ENCODE measurements around the gene SACM1L. TPM values are rescaled to one million over a fixed set of nuclear protein-coding genes. Genes with fewer than 3 reads are reported as not detected.

Gene SACM1L
- total and polyA plus RNA-seq, 2 of the 13 experiments (the other 11 are each of a cell fraction or from before 2014, with no cell fraction given): 15.1 to 27.8 TPM

DNA sequence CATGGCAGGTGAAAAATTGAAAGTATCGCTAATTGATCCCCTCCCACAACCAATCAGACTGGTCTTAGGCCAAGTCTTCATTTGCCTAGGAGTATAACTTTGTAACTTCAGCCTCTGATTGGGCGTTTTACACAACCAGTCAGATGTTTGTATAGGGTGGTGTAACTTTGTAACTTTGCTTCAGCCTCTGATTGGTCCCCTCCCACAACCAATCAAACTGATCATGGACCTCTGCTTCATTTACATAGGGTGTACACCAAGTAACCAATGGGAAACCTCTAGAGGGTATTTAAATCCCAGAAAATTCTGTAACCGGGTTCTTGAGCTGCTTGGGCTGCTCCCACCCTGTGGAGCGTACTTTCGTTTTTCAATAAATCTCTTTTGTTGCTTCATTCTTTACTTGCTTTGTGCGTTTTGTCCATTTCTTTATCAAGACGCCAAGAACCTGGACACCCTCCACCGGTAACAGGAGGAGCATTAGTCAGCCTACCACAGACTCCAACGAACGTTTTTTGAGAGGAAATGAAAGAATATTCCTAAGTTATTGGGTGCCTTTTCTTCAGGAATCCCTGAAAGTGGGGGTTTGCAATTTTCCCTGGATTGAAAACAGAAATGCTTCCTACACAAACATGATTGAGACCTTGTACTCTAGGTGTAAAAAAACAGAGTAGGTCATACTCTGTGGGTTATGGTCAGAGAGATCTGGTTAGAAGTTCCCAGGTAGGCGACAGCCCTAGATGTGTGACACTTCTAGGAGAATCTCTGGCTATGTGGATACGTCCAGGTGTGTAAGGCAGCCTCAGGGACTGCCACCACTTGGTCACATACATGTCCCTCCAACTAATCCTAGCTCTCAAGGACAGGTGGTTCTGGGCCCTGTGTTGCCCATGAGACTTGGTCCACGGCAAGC, 5.5 kb upstream of the SACM1L start (continued):
- TF ChIP-seq, protein P1, sequence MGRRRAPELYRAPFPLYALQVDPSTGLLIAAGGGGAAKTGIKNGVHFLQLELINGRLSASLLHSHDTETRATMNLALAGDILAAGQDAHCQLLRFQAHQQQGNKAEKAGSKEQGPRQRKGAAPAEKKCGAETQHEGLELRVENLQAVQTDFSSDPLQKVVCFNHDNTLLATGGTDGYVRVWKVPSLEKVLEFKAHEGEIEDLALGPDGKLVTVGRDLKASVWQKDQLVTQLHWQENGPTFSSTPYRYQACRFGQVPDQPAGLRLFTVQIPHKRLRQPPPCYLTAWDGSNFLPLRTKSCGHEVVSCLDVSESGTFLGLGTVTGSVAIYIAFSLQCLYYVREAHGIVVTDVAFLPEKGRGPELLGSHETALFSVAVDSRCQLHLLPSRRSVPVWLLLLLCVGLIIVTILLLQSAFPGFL (CRISPR knock-in tag; IDR thresholded peaks at IDR 0.05): no peak
- no peak for TF ChIP-seq YEATS2 (CRISPR knock-in tag; IDR thresholded peaks at IDR 0.05; ENCODE audit: borderline replicate concordance)
- no peak for TF ChIP-seq ZNF614 (CRISPR knock-in tag; IDR thresholded peaks at IDR 0.05; ENCODE audit: borderline replicate concordance)
- TF ChIP-seq ZNF652 (CRISPR knock-in tag; IDR thresholded peaks at IDR 0.05; ENCODE audit: borderline replicate concordance, low read depth): no peak
- TF ChIP-seq FOXJ3 (CRISPR knock-in tag; IDR thresholded peaks at IDR 0.05; ENCODE audit: borderline replicate concordance): no peak
- no peak for TF ChIP-seq RFX3 (CRISPR knock-in tag; IDR thresholded peaks at IDR 0.05)
- no peak for TF ChIP-seq ZNF670 (CRISPR knock-in tag; IDR thresholded peaks at IDR 0.05; ENCODE audit: borderline replicate concordance)
- TF ChIP-seq TARDBP (CRISPR knock-in tag; IDR thresholded peaks at IDR 0.05): 0 out of 2 replicates have a peak, but pooled peaks have one; percentile 18
- no peak for TF ChIP-seq ZC3H4 (CRISPR knock-in tag; IDR thresholded peaks at IDR 0.05; ENCODE audit: borderline replicate concordance)
- TF ChIP-seq PAWR (CRISPR knock-in tag; IDR thresholded peaks at IDR 0.05; ENCODE audit: borderline replicate concordance): no peak
- TF ChIP-seq SALL1 (CRISPR knock-in tag; IDR thresholded peaks at IDR 0.05): peak; percentile 35; the same call in 1 of the 2 replicates
- TF ChIP-seq ETV6 (CRISPR knock-in tag; conservative IDR thresholded peaks at IDR 0.05): no peak
- TF ChIP-seq EHMT2 (IDR thresholded peaks at IDR 0.05; ENCODE audit: borderline replicate concordance, low read depth, low read length): no peak
- no peak for TF ChIP-seq ZNF549 (CRISPR knock-in tag; IDR thresholded peaks at IDR 0.05)
- no peak for TF ChIP-seq ZNF33A (CRISPR knock-in tag; IDR thresholded peaks at IDR 0.05; ENCODE audit: borderline replicate concordance)
- TF ChIP-seq REXO4 (CRISPR knock-in tag; IDR thresholded peaks at IDR 0.05; ENCODE audit: borderline replicate concordance): no peak
- no peak for TF ChIP-seq ZNF607 (CRISPR knock-in tag; IDR thresholded peaks at IDR 0.05; ENCODE audit: borderline replicate concordance)
- no peak for TF ChIP-seq SATB2 (CRISPR knock-in tag; IDR thresholded peaks at IDR 0.05)
- no peak for TF ChIP-seq FOXO4 (CRISPR knock-in tag; conservative IDR thresholded peaks at IDR 0.05)
- TF ChIP-seq ZNF598 (CRISPR knock-in tag; IDR thresholded peaks at IDR 0.05; ENCODE audit: borderline replicate concordance): no peak
- TF ChIP-seq ZBTB8A (CRISPR knock-in tag; IDR thresholded peaks at IDR 0.05; ENCODE audit: borderline replicate concordance, low read depth): no peak
- TF ChIP-seq NFE2 (CRISPR knock-in tag; IDR thresholded peaks at IDR 0.05): no peak
- TF ChIP-seq ZNF282 (IDR thresholded peaks at IDR 0.05; ENCODE audit: partially characterized antibody): no peak
- no peak for TF ChIP-seq XRCC5 (optimal IDR thresholded peaks at IDR 0.05; ENCODE audit: low read length)
- no peak for TF ChIP-seq ZNF326 (CRISPR knock-in tag; IDR thresholded peaks at IDR 0.05; ENCODE audit: borderline replicate concordance)
